Muscle of leg (tissue), 11 donors: Measurements from ENCODE around the gene TCF12. TPM values are rescaled to one million over a fixed set of nuclear protein-coding genes. Genes with fewer than 3 reads are reported as not detected.

Experiments
- DNase-seq: peaks from one replicate; pipeline ENCODE4 v3.0.0; 2013
- H3K27ac ChIP-seq: one replicate; pipeline ENCODE4 v1.5.1; 2013; ENCODE audit warnings: mild to moderate bottlenecking, low read length, control low read depth
- H3K27me3 ChIP-seq: one replicate; pipeline ENCODE4 v1.6.1; 2013; ENCODE audit warnings: low read length; ENCODE audit not compliant: control insufficient read depth, insufficient read depth
- H3K36me3 ChIP-seq: one replicate; pipeline ENCODE4 v1.6.1; 2013; ENCODE audit warnings: low read length; ENCODE audit not compliant: control insufficient read depth, insufficient read depth
- H3K4me1 ChIP-seq: one replicate; pipeline ENCODE4 v1.6.1; 2013; ENCODE audit warnings: low read length; ENCODE audit not compliant: control insufficient read depth, insufficient read depth
- H3K4me3 ChIP-seq: one replicate; pipeline ENCODE4 v1.5.1; 2013; ENCODE audit warnings: low read length, control low read depth
- H3K9me3 ChIP-seq: replicated peaks from 2 replicates; pipeline ENCODE4 v1.6.1; 2013; ENCODE audit warnings: low read depth, low read length; ENCODE audit not compliant: control insufficient read depth
- WGBS: methylation state at CpG from one replicate; pipeline ENCODE4 v1.1.5; 2013; ENCODE audit warnings: missing lambda C conversion rate; ENCODE audit not compliant: insufficient coverage; 5-methylcytosine and 5-hydroxymethylcytosine counted together
- polyA plus RNA-seq, 8 donors: library from polyadenylated mRNA; unstranded; fragments of 120-200 nt; gene quantifications; one replicate each; pipeline versions ENCODE4 v1.2.1 to v1.2.3, GENCODE V29; 2013; ENCODE audit warnings: inconsistent platforms in 1 of 8, low replicate concordance in 1 of 8; ENCODE audit not compliant: insufficient read length in 8 of 8, insufficient read depth in 1 of 8
- total RNA-seq: library from RNA; stranded (reverse); fragments of 120-200 nt; gene quantifications from one replicate; pipeline ENCODE4 v1.2.4, GENCODE V29; 2013

TCF12 gene
- total and polyA plus RNA-seq, 9 donors: 79.1 to 147 (median 116) TPM

DNA sequence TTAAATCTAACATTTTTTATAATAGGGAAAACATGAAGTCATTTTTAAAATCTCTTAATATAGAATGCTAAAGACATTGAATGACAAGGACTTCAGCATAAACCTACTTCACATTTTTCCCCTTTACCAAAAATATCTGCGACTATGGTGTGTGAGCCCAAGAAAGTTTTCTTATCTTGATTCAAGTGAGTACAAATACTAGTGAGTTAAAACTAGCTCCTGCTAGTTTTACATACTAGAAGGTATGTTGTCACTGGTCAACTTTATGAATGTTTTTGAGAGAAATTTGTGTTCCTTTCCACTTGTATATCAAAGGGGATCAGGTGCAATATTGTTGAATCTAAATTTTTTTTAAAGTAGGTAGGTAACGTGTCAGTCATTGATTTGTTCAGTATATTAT is 305.4 kb downstream of the TCF12 start:
- H3K4me1 ChIP-seq: peaks cover under 1% of the 10 kb centered on the region
- no peaks in the 10 kb centered on the region for H3K27me3 ChIP-seq
- no peak for DNase-seq
- H3K4me3 ChIP-seq: no peak overlapping the region
- no peaks in the 10 kb centered on the region for H3K36me3 ChIP-seq
- H3K27ac ChIP-seq: no peak overlapping the region
- H3K9me3 ChIP-seq: no peaks in the 10 kb centered on the region
- WGBS: no CpG with 5 or more reads among the region's 2 CpGs

DNA sequence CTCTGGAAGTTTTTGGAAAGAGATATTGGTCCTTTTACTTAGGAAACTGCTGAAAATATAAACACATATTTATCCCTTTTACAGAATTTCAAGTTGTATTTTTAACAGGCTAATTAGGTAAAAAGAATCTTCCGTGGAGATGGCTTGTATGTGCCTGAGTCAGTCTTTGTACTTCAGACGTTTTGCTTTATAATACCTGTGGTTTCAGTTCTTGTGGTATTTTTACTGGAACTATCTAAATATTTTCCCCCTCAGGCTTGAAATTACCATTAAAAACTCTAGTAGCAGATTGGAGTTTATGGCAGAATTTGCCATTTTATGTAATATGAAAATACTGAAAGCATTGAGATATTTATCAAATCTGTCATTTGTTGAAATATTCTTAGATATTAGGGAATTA is 306.2 kb downstream of the TCF12 start:
- Histone ChIP-seq H3K4me1 (no peaks in the 10 kb centered on the region), H3K9me3 (no peaks in the 10 kb centered on the region), H3K36me3 (no peaks in the 10 kb centered on the region), H3K27ac (no peak overlapping the region), H3K4me3 (no peak overlapping the region), H3K27me3 (no peaks in the 10 kb centered on the region)
- no CpG with 5 or more reads among the region's 2 CpGs for WGBS
- no peak for DNase-seq

DNA sequence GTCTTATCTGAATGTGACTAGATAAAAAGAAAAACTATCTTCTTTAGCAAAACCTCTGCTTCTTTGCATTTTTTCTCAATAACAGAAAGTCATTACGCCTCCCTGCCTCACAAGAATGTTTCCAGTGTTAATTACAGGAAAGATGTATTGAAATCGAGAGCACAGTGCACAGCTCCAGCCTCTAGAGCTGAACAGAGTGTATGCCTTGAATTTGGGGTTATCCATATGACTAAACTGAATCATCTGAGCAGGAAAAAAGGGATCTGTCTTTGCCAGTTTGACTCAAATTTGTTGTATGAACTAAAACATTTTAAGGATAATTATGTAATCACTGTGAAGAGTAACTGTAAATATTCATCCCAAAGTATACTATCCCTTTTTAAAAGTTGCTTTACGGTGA is 308.7 kb downstream of the TCF12 start:
- H3K36me3 ChIP-seq: peaks cover 2% of the 10 kb centered on the region
- H3K4me1 ChIP-seq: no peaks in the 10 kb centered on the region
- no peak overlapping the region for H3K4me3 ChIP-seq
- DNase-seq: no peak
- H3K9me3 ChIP-seq: no peaks in the 10 kb centered on the region
- 29% methylated on average over 1 of the region's 3 CpGs for WGBS
- peak overlapping the region; percentile 17 for H3K27ac ChIP-seq
- H3K27me3 ChIP-seq: no peaks in the 10 kb centered on the region

DNA sequence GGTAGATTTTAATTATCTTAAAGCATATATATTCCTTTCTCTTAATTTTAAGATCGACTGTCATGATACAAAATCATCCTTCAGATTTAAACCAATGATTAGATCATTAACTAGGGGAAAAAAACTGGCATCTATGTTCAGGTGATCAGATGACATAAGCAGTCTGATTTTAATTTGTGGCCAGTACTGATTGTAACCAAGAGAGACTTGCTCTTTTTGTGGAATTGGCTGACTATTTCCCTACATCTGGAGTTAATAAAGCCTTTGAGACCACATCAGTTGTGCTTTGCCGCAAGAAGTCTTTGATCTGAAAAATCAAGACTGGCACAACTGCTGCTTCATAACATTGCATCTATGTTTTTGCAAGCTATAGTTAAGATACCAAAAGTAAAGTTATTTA is 309.5 kb downstream of the TCF12 start:
- Histone ChIP-seq H3K36me3 (peaks cover 7% of the 10 kb centered on the region), H3K4me3 (no peak overlapping the region), H3K9me3 (no peaks in the 10 kb centered on the region), H3K27me3 (no peaks in the 10 kb centered on the region), H3K27ac (no peak overlapping the region), H3K4me1 (no peaks in the 10 kb centered on the region)
- WGBS: no CpG with 5 or more reads among the region's 2 CpGs
- peak; percentile 85 for DNase-seq

DNA sequence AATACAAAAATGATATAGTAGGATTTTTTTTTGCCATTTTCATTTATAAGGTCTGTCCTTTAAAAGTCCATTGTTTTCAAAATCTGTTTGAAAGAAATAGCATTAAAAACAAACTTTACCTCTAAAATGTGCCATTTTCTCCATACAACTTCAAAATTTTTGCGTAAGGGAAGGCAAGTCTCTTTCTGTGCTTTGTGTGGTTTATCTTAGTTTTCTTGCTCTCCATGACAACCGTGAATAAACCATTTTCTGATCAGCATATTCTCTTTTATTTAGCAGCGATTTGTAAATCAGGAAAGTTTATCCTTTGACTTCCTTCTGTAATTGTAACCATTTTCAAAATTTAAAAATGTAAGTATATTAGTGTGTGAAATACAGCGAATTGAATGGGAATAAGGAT is 310.0 kb downstream of the TCF12 start:
- Histone ChIP-seq H3K27ac (no peak overlapping the region), H3K4me1 (no peaks in the 10 kb centered on the region), H3K27me3 (no peaks in the 10 kb centered on the region), H3K36me3 (peaks cover 12% of the 10 kb centered on the region), H3K9me3 (no peaks in the 10 kb centered on the region), H3K4me3 (no peak overlapping the region)
- peak; percentile 56 for DNase-seq
- no CpG with 5 or more reads among the region's 4 CpGs for WGBS

DNA sequence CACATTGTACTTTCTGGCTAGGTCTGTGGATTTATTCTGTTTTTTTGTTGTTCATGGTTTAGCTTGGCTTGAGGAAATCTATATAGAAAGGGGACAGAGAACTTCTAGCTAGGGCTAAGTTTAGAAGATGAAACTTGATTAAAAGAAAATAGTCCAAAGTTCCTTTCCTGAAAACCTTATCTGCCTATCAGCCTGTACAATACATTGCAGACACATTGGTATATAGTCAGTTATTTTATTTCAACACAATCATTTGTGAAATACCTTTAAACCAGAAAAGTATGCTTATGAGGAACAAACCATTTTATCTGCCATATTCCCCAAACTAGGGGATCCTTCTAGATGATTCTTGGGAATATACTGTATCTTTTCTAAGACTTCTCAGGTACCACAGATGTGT is 310.6 kb downstream of the TCF12 start:
- no peak for DNase-seq
- no peaks in the 10 kb centered on the region for H3K4me1 ChIP-seq
- H3K9me3 ChIP-seq: no peaks in the 10 kb centered on the region
- H3K36me3 ChIP-seq: peaks cover 14% of the 10 kb centered on the region
- no peak overlapping the region for H3K4me3 ChIP-seq
- H3K27me3 ChIP-seq: no peaks in the 10 kb centered on the region
- no peak overlapping the region for H3K27ac ChIP-seq

DNA sequence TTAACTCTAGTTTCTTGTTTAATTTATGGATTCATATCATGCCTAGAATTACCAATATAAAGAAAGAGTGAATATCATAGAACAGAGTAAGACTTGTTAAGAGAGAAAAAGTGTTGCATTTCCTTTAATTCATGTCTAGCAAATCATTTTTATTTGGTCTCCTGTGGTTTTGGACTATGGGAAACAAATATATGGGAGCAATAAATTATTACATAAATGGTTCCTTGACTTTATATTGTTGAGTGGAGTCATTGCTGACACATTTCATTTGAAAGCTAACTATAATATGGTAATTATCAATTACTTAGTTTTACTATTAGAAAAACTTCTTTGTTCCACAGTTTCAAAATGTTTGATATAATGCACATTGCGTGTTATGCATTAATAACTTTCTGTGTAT is 313.1 kb downstream of the TCF12 start:
- Histone ChIP-seq H3K4me1 (peaks cover 2% of the 10 kb centered on the region), H3K4me3 (no peak overlapping the region), H3K36me3 (peaks cover 26% of the 10 kb centered on the region), H3K27ac (no peak overlapping the region), H3K27me3 (no peaks in the 10 kb centered on the region), H3K9me3 (no peaks in the 10 kb centered on the region)
- no CpG with 5 or more reads among the region's 1 CpG for WGBS
- DNase-seq: no peak

DNA sequence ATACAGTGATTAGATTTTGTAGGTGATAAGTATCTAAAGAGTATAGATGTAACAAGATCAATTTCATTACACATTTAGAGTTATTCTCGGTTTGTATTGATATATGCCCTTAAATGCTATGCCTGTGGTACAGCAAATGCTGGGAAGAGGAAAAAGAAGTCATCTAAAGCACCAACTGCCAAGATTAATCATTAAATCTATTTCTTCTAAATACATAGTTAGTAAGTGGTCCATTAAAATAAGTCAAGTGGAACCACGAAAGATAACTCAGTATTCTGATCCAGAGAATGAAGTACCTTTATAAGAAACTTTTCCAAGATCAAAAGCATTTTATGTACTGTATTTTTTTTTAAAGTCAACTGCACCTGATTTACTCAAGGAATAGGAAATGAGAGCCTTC is 315.7 kb downstream of the TCF12 start:
- Histone ChIP-seq H3K36me3 (peaks cover 28% of the 10 kb centered on the region), H3K27ac (no peak overlapping the region), H3K4me3 (no peak overlapping the region), H3K27me3 (no peaks in the 10 kb centered on the region), H3K4me1 (peaks cover 2% of the 10 kb centered on the region), H3K9me3 (no peaks in the 10 kb centered on the region)
- DNase-seq: no peak
- WGBS: no CpG with 5 or more reads among the region's 2 CpGs

DNA sequence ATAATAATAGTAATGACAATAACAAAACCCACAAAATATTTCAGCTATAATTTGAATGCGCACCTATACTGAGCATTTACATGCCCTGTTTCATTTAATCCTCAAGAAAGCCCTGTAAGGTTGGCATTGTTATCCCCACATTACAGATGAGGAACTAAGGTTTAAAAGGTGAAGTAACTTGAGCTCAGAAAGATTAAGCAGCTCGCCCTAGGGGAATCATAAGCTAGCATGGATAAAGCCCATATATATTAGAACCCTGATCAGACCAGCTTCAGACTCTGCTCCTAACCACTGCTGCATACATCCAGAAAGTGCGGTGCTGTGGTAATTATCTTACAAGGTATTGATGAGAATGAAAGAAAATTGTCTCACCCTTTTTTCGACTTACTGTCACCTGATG is 316.7 kb downstream of the TCF12 start:
- H3K27me3 ChIP-seq: no peaks in the 10 kb centered on the region
- H3K4me1 ChIP-seq: peaks cover 2% of the 10 kb centered on the region
- H3K4me3 ChIP-seq: no peak overlapping the region
- H3K36me3 ChIP-seq: peaks cover 32% of the 10 kb centered on the region
- no peak overlapping the region for H3K27ac ChIP-seq
- no peaks in the 10 kb centered on the region for H3K9me3 ChIP-seq
- WGBS: no CpG with 5 or more reads among the region's 4 CpGs
- no peak for DNase-seq

DNA sequence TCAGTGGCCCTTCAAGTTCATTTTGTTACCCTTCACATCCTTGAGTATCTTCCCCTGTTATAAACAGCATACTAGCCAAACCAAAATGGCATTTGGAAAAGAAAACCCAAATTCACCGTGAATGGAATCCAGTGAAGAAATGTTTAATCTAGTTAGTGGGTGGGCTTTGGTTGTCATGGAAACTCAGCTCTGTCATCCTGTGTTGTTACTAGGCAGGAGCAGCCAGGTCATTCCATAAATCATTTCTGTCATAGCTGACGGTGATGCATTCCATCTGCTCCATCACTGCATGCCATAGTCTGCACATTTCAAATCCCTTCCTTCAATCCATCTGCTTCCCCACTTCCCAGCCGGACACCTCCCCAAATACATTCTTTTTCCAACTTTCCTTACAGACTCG is 317.4 kb downstream of the TCF12 start:
- DNase-seq: peak; percentile 77
- peak overlapping the region; percentile 52 for H3K27ac ChIP-seq
- no peaks in the 10 kb centered on the region for H3K9me3 ChIP-seq
- H3K27me3 ChIP-seq: no peaks in the 10 kb centered on the region
- no peak overlapping the region for H3K4me3 ChIP-seq
- 17% methylated on average over 1 of the region's 4 CpGs for WGBS
- peaks cover 36% of the 10 kb centered on the region for H3K36me3 ChIP-seq
- peaks cover 2% of the 10 kb centered on the region for H3K4me1 ChIP-seq

DNA sequence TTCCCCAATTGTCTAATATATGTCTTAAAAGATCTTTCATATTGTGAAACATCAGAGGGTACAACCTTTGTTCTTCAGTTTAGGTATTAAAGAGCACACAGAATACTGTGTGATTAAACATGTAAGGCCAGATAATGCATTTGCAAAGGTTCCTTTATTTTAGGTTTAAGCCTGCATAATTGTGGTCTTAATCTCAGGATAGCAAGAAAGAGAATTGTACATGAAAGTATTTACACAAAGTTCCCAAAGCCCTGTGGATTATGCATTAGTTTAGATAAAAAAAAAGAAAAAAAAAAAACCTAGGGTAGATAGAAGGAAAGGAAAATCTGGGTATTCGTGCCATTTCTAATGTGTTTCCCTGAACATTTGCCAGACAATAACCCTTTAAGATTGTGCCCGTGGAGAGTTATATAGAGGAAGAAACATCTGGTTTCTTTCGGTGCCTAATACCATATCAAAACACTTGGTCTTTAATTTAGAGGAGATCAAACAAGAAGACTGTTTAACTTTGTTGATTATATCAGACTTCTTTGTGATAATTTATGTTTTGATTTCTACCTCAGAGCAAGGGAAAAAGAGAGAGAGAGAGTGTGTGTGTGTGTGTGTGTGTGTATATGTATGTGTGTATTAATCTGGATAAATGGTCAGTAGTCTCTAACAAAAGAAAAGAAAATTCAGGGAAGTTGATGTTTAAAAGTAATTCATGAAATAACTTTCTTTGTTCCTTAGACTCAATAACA is 318.3 kb downstream of the TCF12 start:
- no CpG with 5 or more reads among the region's 3 CpGs for WGBS
- H3K9me3 ChIP-seq: no peaks in the 10 kb centered on the region
- H3K27ac ChIP-seq: no peak overlapping the region
- DNase-seq: no peak
- no peaks in the 10 kb centered on the region for H3K27me3 ChIP-seq
- peaks cover 38% of the 10 kb centered on the region for H3K36me3 ChIP-seq
- peaks cover 2% of the 10 kb centered on the region for H3K4me1 ChIP-seq
- no peak overlapping the region for H3K4me3 ChIP-seq
